Upper lobe of left lung (tissue), 6 donors: ENCODE data around the gene EPB41L4B. TPM values are rescaled to one million over a fixed set of nuclear protein-coding genes. Genes with fewer than 3 reads are reported as not detected.
A peak's percentile ranks its signal among the peaks of the same experiment; 100 is the strongest.
"Not testable (repeated sequence)": the region's sequence is repeated elsewhere in the genome, so short reads cannot be mapped to it uniquely, and the experiment has no call there.

Experiments
- ATAC-seq, 2 donors: fragments of 200-7000 bp; cut with Tn5 transposase; one replicate each; pipeline ENCODE4 v1.9.1; 2022; ENCODE audit warnings: mild to moderate bottlenecking in 2 of 2, moderate library complexity in 2 of 2; ENCODE audit not compliant: low FRiP score in 2 of 2
- DNase-seq, 2 donors: peaks; one replicate each; pipeline ENCODE4 v3.0.0-alpha.2; 2019 to 2020
- H3K27ac ChIP-seq, 4 donors: fragments of 200-600 bp; sonication (generic); one replicate each; pipeline ENCODE4 v1.5.1; 2016 to 2019
- H3K27me3 ChIP-seq, 4 donors: fragments of 200-600 bp; sonication (generic); one replicate each; pipeline ENCODE4 v1.5.1; 2017 to 2019
- H3K36me3 ChIP-seq, 4 donors: fragments of 200-600 bp; sonication (generic); one replicate each; pipeline ENCODE4 v1.5.1; 2016 to 2019
- H3K4me1 ChIP-seq, 4 donors: fragments of 200-600 bp; sonication (generic); one replicate each; pipeline ENCODE4 v1.5.1; 2018 to 2019
- H3K4me3 ChIP-seq, 4 donors: fragments of 200-600 bp; sonication (generic); one replicate each; pipeline ENCODE4 v1.5.1; 2017 to 2019; ENCODE audit warnings: mild to moderate bottlenecking in 2 of 4, moderate library complexity in 1 of 4
- H3K9me3 ChIP-seq, 4 donors: fragments of 200-600 bp; sonication (generic); one replicate each; pipeline ENCODE4 v1.5.1; 2018 to 2019
- CTCF ChIP-seq, 6 experiments: fragments of 450-650 bp in 4 of 6; fragments of 200-600 bp in 2 of 6; sonication (generic) in 2 of 6; IDR thresholded peaks; one replicate each; pipeline ENCODE4 v1.5.1; 2016 to 2019; ENCODE audit warnings: antibody characterized with exemption in 6 of 6
- EP300 ChIP-seq, 4 donors: sonication (generic); formaldehyde crosslinking; IDR thresholded peaks; one replicate each; pipeline ENCODE4 v1.5.1; 2017; ENCODE audit warnings: antibody characterized with exemption in 4 of 4, control low read depth in 2 of 4
- POLR2A ChIP-seq, 4 donors: fragments of 450-650 bp; IDR thresholded peaks; one replicate each; pipeline ENCODE4 v1.5.1; 2016 to 2017; ENCODE audit warnings: antibody characterized with exemption in 4 of 4, mild to moderate bottlenecking in 2 of 4
- POLR2AphosphoS5 ChIP-seq, 2 donors: sonication (generic); formaldehyde crosslinking; IDR thresholded peaks; one replicate each; pipeline ENCODE4 v1.5.1; 2017; ENCODE audit warnings: antibody characterized with exemption in 2 of 2
- WGBS, 2 donors: methylation state at CpG; one replicate each; pipeline ENCODE4 v1.1.5; 2017 to 2018; 5-methylcytosine and 5-hydroxymethylcytosine counted together
- total RNA-seq, 6 donors: library from RNA; depleted of rRNA in 4 of 6; stranded (reverse); fragments of >200 nt in 4 of 6; gene quantifications; one replicate each; pipeline versions ENCODE4 v1.1.0 to v1.2.1, GENCODE V29; 2016 to 2021
- donor health status: DM: no; HTN: no; CAD: no; lungs with moderate emphysema.
- donor health status: DM: no; HTN: yes; CAD: no; lungs with severe emphysema.

EPB41L4B gene
- total RNA-seq, 6 donors from 2014 or later: 8.3 to 28.0 (median 10.9) TPM

GRCh38 chr9:109289931-109290330 is 30.9 kb downstream of the EPB41L4B start:
- H3K4me1 ChIP-seq: peaks cover 0 to 26% (median 4%) of the 10 kb centered on the region in 4 donors
- 87 to 93% methylated on average over 8 of the region's 8 CpGs for WGBS, 2 donors

GRCh38 chr9:109289186-109289585 is 31.7 kb downstream of the EPB41L4B start:
- Histone ChIP-seq H3K9me3 (no peaks in the 10 kb centered on the region), H3K4me1 (peaks cover 0 to 26% (median 4%) of the 10 kb centered on the region in 4 donors), H3K36me3 (no peaks in the 10 kb centered on the region), H3K4me3 (no peak overlapping the region), H3K27me3 (no peaks in the 10 kb centered on the region), H3K27ac (peak overlapping the region in 1 of 4 donors; percentile 35)
- TF ChIP-seq POLR2AphosphoS5 (IDR thresholded peaks at IDR 0.05): no peak
- TF ChIP-seq POLR2A (IDR thresholded peaks at IDR 0.05): no peak
- TF ChIP-seq EP300 (IDR thresholded peaks at IDR 0.05): no peak
- no peak for TF ChIP-seq CTCF (IDR thresholded peaks at IDR 0.05)
- WGBS, 2 donors: 53 to 56% methylated on average over 5 of the region's 5 CpGs
- DNase-seq (peak in 1 of 2 donors; percentile 28), ATAC-seq (no peak)

More at GRCh38 chr9:109289931-109290330, 30.9 kb downstream of the EPB41L4B start:
- Histone ChIP-seq H3K27me3 (no peaks in the 10 kb centered on the region), H3K36me3 (no peaks in the 10 kb centered on the region), H3K9me3 (no peaks in the 10 kb centered on the region), H3K27ac (peak overlapping the region in 1 of 4 donors; percentile 35), H3K4me3 (no peak overlapping the region)
- no peak for ATAC-seq
- TF ChIP-seq EP300 (IDR thresholded peaks at IDR 0.05) (no peak), CTCF (IDR thresholded peaks at IDR 0.05) (no peak), POLR2A (IDR thresholded peaks at IDR 0.05) (no peak), POLR2AphosphoS5 (IDR thresholded peaks at IDR 0.05) (no peak)
- DNase-seq: no peak

- H3K4me3 ChIP-seq: no peak overlapping the region
- H3K27ac ChIP-seq: peak overlapping the region in 2 of 4 donors; percentile 5 to 49
- no peaks in the 10 kb centered on the region for H3K27me3 ChIP-seq
- no peaks in the 10 kb centered on the region for H3K9me3 ChIP-seq
- DNase-seq (no peak), ATAC-seq (no peak)
- H3K4me1 ChIP-seq: peaks cover 0 to 26% (median 4%) of the 10 kb centered on the region in 4 donors
- H3K36me3 ChIP-seq: no peaks in the 10 kb centered on the region
- TF ChIP-seq EP300 (IDR thresholded peaks at IDR 0.05): no peak
- no peak for TF ChIP-seq POLR2A (IDR thresholded peaks at IDR 0.05)
- TF ChIP-seq CTCF (IDR thresholded peaks at IDR 0.05): no peak
- TF ChIP-seq POLR2AphosphoS5 (IDR thresholded peaks at IDR 0.05): no peak
These were observed 33.9 kb downstream of the EPB41L4B start for GRCh38 chr9:109286981-109287380.

- peak; percentile 38 to 73 for ATAC-seq
These were observed 34.3 kb downstream of the EPB41L4B start for GRCh38 chr9:109286571-109286977.

GRCh38 chr9:109283672-109284071 is 37.2 kb downstream of the EPB41L4B start:
- 71 to 74% methylated on average over 2 of the region's 2 CpGs for WGBS, 2 donors
- DNase-seq, ATAC-seq, H3K27me3 ChIP-seq, H3K27ac ChIP-seq, H3K4me1 ChIP-seq, H3K4me3 ChIP-seq, H3K36me3 ChIP-seq, H3K9me3 ChIP-seq: not testable (repeated sequence)

More at GRCh38 chr9:109286571-109286977, 34.3 kb downstream of the EPB41L4B start:
- Histone ChIP-seq H3K27me3 (no peaks in the 10 kb centered on the region), H3K9me3 (no peaks in the 10 kb centered on the region), H3K36me3 (no peaks in the 10 kb centered on the region), H3K4me3 (no peak overlapping the region), H3K27ac (peak overlapping the region in 2 of 4 donors; percentile 5 to 49), H3K4me1 (peaks cover 0 to 26% (median 4%) of the 10 kb centered on the region in 4 donors)
- peak in 1 of 2 donors; percentile 65 for DNase-seq
- TF ChIP-seq CTCF (IDR thresholded peaks at IDR 0.05) (no peak), EP300 (IDR thresholded peaks at IDR 0.05) (peak in 1 of 4 donors; percentile 77), POLR2A (IDR thresholded peaks at IDR 0.05) (peak in 1 of 4 donors; percentile 9), POLR2AphosphoS5 (IDR thresholded peaks at IDR 0.05) (peak in 1 of 2 donors; percentile 61)
- WGBS, 2 donors: 47 to 66% methylated on average over 4 of the region's 4 CpGs
